Muscle layer of duodenum (tissue), 2 donors: ENCODE data around the gene CHSY3.
"Not testable (repeated sequence)": the region's sequence is repeated elsewhere in the genome, so short reads cannot be mapped to it uniquely, and the experiment has no call there.

Source experiments
- H3K27ac ChIP-seq: one replicate; pipeline ENCODE4 v1.7.0; 2013; ENCODE audit warnings: mild to moderate bottlenecking, low read length
- H3K27me3 ChIP-seq: one replicate; pipeline ENCODE4 v1.7.0; 2013; ENCODE audit warnings: low read depth, mild to moderate bottlenecking, control low read depth, low read length
- H3K36me3 ChIP-seq, 2 donors: one replicate each; pipeline ENCODE4 v1.7.0; 2013; ENCODE audit warnings: low read length in 2 of 2, control low read depth in 1 of 2, mild to moderate bottlenecking in 1 of 2; ENCODE audit not compliant: insufficient read depth in 2 of 2, control insufficient read depth in 1 of 2
- H3K4me1 ChIP-seq, 2 donors: one replicate each; pipeline ENCODE4 v1.7.0; 2013; ENCODE audit warnings: low read length in 2 of 2, mild to moderate bottlenecking in 2 of 2, control low read depth in 1 of 2, moderate library complexity in 1 of 2; ENCODE audit not compliant: insufficient read depth in 2 of 2, control insufficient read depth in 1 of 2
- H3K4me3 ChIP-seq, 2 donors: one replicate each; pipeline ENCODE4 v1.7.0; 2013; ENCODE audit warnings: low read length in 2 of 2, low read depth in 1 of 2, mild to moderate bottlenecking in 1 of 2
- H3K9me3 ChIP-seq, 2 donors: one replicate each; pipeline ENCODE4 v1.7.0; 2013; ENCODE audit warnings: low read length in 2 of 2, control low read depth in 1 of 2, mild to moderate bottlenecking in 1 of 2; ENCODE audit not compliant: control insufficient read depth in 1 of 2
- donor health status: healthy.

CHSY3 gene

DNA sequence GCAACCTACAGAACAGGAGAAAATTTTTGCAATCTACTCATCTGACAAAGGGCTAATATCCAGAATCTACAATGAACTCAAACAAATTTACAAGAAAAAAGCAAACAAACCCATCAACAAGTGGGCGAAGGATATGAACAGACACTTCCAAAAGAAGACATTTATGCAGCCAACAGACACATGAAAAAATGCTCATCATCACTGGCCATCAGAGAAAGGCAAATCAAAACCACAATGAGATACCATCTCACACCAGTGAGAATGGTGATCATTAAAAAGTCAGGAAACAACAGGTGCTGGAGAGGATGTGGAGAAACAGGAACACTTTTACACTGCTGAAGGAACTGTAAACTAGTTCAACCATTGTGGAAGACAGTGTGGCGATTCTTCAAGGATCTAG lies 322.3 kb downstream of the CHSY3 start:
- not testable (repeated sequence) for H3K27me3 ChIP-seq, H3K9me3 ChIP-seq, H3K4me1 ChIP-seq, H3K36me3 ChIP-seq, H3K27ac ChIP-seq, H3K4me3 ChIP-seq

GRCh38 chr5:130227699-130228098 lies 323.4 kb downstream of the CHSY3 start:
- H3K4me1 ChIP-seq: peaks cover 0 to under 1% of the 10 kb centered on the region in 2 donors
- H3K27me3 ChIP-seq: no peaks in the 10 kb centered on the region
- peaks cover 0 to 4% of the 10 kb centered on the region in 2 donors for H3K9me3 ChIP-seq

GRCh38 chr5:130231786-130232185 lies 327.5 kb downstream of the CHSY3 start:
- H3K4me3 ChIP-seq: no peak overlapping the region
- no peak overlapping the region for H3K27ac ChIP-seq

More at GRCh38 chr5:130227699-130228098, 323.4 kb downstream of the CHSY3 start:
- Histone ChIP-seq H3K36me3 (no peaks in the 10 kb centered on the region), H3K4me3 (no peak overlapping the region), H3K27ac (no peak overlapping the region)

GRCh38 chr5:130234816-130235215 lies 330.6 kb downstream of the CHSY3 start:
- no peaks in the 10 kb centered on the region for H3K4me1 ChIP-seq
- H3K27ac ChIP-seq: no peak overlapping the region
- no peak overlapping the region for H3K4me3 ChIP-seq
- H3K27me3 ChIP-seq: no peaks in the 10 kb centered on the region
- H3K9me3 ChIP-seq: no peaks in the 10 kb centered on the region
- H3K36me3 ChIP-seq: no peaks in the 10 kb centered on the region

More at GRCh38 chr5:130231786-130232185, 327.5 kb downstream of the CHSY3 start:
- no peaks in the 10 kb centered on the region for H3K36me3 ChIP-seq
- H3K9me3 ChIP-seq: no peaks in the 10 kb centered on the region
- H3K4me1 ChIP-seq: no peaks in the 10 kb centered on the region
- no peaks in the 10 kb centered on the region for H3K27me3 ChIP-seq
